HG03432 (cell line): Measurements from ENCODE around the gene MRPS11.
"Not testable (repeated sequence)": the region's sequence is repeated elsewhere in the genome, so short reads cannot be mapped to it uniquely, and the experiment has no call there.

Experiments used
- ATAC-seq: cut with Tn5 transposase; IDR thresholded peaks from one replicate; pipeline ENCODE4 v1.9.1; 2021; ENCODE audit warnings: mild to moderate bottlenecking, moderate library complexity; ENCODE audit not compliant: unreplicated experiment

The MRPS11 gene

GRCh38 chr15:88489321-88489720 is 21.8 kb downstream of the MRPS11 start:
- no peak for ATAC-seq

- no peak for ATAC-seq
Measured at GRCh38 chr15:88490036-88490435, 22.5 kb downstream of the MRPS11 start.

DNA sequence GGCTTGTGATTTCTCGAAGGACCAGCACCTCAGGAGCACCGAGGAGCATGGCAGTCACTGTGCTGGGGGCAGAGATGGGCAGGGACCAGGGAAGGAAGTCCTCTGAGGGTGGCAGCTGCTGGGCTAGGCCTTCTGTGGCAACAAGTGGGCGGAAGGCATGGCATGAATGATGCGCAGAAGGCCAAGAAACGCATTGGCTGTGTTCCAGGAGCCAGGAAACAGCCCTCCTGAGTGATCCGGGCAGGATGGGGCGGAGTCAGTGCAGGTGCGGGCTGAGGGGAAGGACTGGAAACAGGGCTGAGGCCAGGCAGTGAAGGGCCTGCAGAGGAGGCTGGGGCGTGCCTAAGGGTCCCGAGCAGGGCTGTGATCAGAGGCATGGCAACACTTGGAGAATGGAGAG is 23.6 kb downstream of the MRPS11 start:
- ATAC-seq = no peak

DNA sequence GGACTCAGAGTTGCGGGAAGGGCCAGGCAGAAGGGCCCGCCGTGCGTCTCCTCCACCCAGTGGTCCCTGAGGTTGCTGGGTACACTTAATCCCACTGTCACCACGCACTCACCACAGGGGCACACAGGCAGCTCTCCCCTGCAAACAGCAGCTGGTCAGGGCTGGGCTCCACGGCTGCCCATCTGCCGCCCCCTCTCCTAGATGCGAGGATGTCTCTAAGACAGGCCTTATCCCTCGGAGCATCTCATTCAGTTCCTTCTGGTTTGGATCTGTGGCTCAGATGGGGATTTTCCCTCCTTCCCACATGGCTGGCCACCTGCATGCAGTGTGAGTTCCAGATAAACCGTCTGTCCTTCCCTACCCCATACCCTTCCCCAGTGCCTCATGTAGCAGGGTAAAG is 26.3 kb downstream of the MRPS11 start:
- no peak for ATAC-seq

DNA sequence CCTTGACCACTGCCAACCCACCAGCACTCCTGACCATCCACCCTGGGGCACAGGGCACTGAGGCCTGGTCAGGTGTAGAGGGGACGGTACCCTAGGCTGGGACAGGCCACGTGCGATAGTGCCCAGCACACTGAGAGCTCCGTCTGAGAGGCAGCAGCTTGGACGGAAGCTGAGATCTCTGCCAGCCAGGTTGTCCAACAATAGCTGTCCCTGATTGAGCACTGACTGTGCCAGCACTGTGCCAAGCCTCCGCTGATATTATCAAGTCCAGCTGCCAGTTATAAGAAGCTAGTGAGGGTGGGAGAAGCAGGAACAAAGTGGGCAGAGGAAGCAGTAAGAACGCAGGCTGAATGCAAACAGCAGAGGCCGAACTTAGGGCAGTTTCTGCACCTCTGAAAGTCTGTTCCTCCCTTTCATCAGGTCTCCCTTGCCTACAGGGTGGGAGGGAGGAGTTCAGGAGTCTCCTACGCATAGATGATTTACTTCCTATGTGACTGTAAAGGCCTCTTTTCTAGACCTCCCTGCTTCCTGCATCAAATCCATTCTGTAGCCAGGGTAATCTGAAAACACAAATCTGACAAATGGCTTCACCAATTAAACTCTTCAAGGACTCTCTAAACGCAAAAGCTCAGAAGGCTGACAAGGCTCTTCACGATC is 29.7 kb downstream of the MRPS11 start:
- no peak for ATAC-seq

- no peak for ATAC-seq
Measured at GRCh38 chr15:88498996-88499395, 31.5 kb downstream of the MRPS11 start.

DNA sequence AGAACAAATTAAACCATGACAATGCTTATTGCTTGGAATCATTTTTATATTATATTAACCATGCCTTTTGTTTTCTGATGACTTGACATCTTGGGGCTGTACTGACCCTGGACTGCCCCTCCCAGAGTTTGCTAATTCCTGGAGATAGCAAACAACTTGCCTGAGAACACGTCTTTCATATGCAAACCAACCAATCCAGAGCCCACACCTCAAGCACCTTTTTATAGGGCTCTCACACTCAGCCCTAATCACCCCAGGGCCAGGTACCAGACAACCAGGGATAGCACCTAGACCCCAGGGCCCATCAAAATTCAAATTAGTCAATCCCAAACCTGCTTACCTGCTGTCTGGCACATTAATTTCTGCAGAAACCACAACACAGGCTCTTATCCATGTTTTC is 36.9 kb downstream of the MRPS11 start:
- ATAC-seq = no peak

DNA sequence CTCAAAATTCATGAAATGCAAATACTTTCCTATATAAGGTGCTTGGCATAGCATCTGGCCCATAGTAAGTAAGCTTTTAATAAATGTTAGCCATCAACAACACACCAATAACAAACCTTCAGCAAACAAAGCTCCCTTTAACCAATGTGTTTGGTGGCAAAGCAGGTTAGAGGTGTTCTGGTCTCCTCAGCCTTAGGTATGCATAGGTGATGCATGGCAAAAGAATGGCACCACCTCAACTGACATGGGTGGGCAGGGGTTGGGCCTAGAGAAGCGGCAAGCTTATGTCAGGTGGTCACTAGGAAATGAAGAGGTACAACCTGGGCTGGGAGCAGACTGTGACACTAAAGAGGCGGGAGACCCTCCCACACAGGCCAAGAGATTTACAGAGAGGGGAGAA is 38.2 kb downstream of the MRPS11 start:
- ATAC-seq = no peak

DNA sequence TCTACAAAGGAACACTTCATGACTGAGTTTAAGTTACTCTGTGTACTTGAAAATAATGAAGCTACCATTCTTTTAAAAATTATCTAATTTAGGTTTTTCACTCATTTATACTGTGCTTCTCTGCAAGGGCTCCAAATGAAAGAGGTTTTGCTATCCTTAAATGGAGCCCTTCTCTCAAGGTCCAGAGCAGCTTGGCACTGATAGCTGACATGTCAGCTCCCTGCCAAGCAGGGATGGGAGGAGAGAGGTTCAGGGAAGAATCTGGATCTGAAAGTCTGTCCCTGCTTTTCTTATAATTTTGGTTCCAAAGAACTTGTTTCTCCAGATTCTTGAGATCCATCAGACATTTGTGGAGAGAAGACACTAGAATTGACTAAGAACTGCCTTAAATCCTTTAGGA is 39.1 kb downstream of the MRPS11 start:
- ATAC-seq = no peak

DNA sequence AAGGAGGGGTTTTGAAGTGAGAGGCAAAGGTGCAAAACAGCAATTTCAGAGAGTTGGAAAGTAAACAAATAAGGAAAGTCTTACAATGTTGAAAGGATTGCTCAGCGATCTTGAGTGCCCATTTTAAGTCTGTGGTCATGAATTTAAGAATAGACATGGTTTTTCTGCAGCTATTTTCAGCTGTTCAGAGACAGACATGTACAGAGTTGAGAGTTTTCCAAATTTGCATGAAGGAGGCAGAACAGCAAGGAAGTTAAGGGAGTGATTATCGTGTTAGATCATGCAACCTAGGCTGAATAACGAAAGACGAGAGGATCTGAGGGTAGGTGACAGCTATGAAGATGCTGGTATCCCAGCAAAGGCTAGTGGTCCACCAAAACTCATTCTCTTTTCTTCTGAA is 41.8 kb downstream of the MRPS11 start:
- ATAC-seq = peak; percentile 53

GRCh38 chr15:88509964-88510363 is 42.5 kb downstream of the MRPS11 start:
- peak; percentile 58 for ATAC-seq

DNA sequence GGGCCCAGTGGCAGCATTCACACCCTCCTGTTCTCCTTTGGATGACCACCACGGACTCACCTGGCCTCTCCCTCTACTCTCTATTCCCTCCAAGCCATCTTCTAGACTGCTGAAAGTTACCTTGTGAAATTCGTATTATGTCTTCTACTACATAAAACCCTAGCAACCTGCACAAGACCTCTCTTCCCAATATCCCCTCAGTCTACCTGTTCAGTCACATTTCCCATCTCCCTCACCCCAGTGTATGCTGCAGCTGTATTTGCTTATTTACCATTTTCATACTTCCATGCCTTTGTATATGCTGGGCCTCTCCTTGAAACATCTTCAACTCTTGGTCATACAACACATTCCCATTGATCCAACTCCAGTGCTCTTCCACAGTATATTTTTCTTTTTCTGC is 43.7 kb downstream of the MRPS11 start:
- ATAC-seq = no peak

GRCh38 chr15:88512078-88512477 is 44.6 kb downstream of the MRPS11 start:
- ATAC-seq = no peak

DNA sequence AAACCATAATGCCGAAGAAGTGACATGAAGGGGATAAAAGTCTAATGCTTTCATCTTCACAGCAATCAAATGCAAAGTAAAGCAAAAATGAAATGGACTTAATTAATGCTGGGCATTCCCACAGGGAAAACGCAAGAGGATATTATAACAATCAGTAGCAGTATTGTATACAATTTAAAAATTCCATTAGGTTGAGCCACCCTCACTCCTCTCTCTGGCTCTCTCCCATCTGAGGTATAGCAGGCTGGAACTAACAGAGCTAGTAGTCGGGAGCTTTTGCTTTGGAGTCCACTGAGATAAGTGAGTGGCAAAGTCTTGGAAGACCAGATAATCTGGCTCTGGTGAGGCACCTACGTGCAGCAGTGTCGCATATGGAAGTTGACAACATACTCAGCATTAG is 45.1 kb downstream of the MRPS11 start:
- no peak for ATAC-seq

DNA sequence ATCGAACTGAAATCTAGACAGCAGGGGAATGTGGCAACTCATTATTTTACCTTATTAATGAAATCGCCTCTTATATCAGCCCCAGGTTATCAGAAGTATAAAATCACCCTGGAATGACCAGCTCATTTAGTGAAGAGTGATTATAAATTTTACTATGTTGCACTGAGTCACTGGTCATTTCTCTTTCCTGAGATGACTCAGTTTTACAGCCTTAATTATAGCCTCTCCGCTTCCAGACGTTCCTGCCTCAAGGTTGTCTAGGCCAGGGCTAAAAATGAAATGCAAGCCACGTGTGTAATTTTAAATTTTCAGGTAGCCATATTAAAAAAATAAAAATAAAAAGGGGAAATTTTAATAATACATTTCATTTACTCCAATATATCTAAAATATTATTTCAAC is 45.7 kb downstream of the MRPS11 start:
- ATAC-seq = no peak

- no peak for ATAC-seq
Measured at GRCh38 chr15:88518903-88519302, 51.4 kb downstream of the MRPS11 start.

DNA sequence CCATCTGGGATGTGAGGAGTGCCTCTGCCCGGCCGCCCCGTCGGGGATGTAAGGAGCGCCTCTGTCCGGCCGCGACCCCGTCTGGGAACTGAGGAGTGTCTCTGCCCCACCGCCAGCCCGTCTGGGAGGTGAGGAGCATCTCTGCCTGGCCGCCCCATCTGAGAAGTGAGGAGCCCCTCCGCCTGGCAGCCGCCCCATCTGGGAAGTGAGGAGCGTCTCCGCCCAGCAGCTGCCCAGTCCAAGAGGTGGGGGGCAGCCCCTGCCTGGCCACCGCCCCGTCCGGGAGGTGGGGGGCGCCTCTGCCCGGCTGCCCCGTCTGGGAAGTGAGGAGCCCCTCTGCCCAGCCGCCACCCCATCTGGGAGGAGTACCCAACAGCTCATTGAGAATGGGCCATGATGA is 56.6 kb downstream of the MRPS11 start:
- ATAC-seq = not testable (repeated sequence)

DNA sequence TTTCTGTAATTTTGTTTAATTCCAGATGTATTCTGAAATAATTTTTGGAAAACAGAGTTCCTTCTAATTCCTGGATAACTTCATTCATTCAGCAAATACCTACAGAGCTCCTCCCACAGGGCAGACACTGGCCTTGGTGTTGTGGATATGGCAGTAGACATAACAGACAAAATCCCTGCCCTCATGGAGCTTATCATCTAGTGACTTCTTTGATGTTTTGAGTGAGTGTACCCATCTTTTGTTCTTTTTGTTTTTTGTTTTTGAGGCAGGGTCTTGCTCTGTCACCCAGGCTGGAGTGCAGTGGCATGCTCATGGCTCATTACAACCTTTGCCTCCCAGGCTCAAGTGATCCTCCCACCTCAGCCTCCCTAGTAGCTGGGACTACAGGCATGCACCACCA is 57.9 kb downstream of the MRPS11 start:
- ATAC-seq = no peak

DNA sequence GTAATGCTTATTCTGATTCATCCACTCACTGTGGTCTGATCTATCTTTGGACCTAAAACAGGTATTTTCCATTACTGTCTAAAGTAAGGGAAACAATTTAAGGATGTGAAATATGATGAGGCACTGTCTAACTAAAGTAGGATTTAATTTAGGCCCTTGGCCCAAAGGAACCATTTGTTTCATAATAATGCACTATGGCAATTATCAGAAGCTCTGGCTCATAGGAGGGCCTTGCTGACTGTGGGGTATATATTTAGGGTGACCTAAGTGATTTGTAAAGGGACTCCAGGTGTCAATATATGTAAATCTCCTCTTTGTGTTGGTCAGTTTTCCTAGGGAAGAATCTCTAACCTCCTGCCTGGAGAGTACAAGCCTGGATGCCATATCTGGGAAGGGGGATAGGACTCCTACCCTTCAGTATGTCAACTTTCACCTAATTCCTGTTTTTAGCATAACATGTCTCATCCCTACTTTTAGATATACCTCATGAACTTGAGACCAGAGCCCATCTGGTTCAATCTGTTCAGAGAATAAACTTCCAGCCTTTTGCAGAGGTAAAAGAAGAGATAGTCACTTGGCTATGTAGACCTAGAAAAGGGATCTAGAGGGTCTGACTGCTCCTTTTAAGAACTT is 58.9 kb downstream of the MRPS11 start:
- ATAC-seq = no peak

- ATAC-seq = no peak
Measured at GRCh38 chr15:88529021-88529630, 61.6 kb downstream of the MRPS11 start.
